Activated CD4-positive, alpha-beta T cell treated with anti-CD3 and anti-CD28 coated beads, Interleukin-10, Interleukin-2, amounts not matched to agents 100 ng/mL and 50 ng/mL, durations not matched to agents 16 hours and 8 hours (primary cell): ENCODE data around the gene SRPK1.
A peak's percentile ranks its signal among the peaks of the same experiment; 100 is the strongest.

Source experiments
- DNase-seq: peaks from one replicate; pipeline ENCODE4 v3.0.0-alpha.2; 2020

SRPK1 gene

GRCh38 chr6:35810971-35811698, 109.8 kb downstream of the SRPK1 start:
- DNase-seq, result peak; percentile 23

GRCh38 chr6:35809809-35810208, 111.1 kb downstream of the SRPK1 start:
- DNase-seq, result no peak

DNA sequence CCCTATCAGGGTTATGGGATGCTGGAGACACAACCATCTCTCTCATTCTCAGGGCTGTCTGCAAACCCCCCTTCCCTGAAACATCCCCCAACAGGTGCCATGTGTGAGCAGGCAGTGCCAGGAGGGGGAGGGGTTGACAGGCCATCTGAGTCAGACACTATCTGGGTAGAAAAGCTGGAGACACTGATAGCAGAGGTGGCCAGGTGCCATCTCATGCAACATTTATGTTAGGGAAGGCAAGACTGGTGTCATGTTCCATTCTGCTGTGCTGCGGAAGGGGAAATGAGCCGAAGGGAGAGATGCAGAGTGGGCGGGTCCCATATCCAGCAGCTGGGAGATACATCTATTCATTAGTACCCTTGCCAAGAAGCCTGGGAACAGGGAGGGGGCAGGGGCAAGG, 112.2 kb downstream of the SRPK1 start:
- DNase-seq, result no peak

GRCh38 chr6:35804996-35805736, 115.7 kb downstream of the SRPK1 start, which contains the start of gene LHFPL5:
LHFPL5 (plus strand) TSS chr6:35805352; CDS start chr6:35805671, 319 bp downstream.
- DNase-seq, result peak; percentile 37

GRCh38 chr6:35801148-35801547, 119.8 kb downstream of the SRPK1 start:
- DNase-seq, result no peak

- DNase-seq, result no peak
These were observed 122.2 kb downstream of the SRPK1 start for GRCh38 chr6:35798706-35799105.

GRCh38 chr6:35797837-35798526, 122.9 kb downstream of the SRPK1 start:
- no peak for DNase-seq

DNA sequence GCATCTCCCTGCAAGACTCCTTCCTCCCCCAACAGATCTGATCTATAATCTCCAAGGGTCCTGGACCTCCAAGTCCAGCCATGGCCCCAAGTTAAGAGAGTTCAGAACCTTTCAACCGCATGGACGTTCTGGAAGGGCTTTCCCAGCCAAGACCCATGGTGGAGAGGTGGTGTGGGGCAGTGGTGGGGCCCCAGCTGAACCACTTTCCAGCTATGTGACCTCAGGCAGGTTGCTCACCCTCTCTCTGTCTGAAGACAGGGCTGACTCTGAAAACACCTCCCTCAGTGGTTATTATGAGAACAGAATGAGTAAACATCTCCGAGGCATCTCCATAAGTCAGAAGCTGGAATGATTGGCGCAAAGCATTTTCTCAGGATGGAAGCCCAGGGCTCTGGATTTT, 124.7 kb downstream of the SRPK1 start:
- no peak for DNase-seq

DNA sequence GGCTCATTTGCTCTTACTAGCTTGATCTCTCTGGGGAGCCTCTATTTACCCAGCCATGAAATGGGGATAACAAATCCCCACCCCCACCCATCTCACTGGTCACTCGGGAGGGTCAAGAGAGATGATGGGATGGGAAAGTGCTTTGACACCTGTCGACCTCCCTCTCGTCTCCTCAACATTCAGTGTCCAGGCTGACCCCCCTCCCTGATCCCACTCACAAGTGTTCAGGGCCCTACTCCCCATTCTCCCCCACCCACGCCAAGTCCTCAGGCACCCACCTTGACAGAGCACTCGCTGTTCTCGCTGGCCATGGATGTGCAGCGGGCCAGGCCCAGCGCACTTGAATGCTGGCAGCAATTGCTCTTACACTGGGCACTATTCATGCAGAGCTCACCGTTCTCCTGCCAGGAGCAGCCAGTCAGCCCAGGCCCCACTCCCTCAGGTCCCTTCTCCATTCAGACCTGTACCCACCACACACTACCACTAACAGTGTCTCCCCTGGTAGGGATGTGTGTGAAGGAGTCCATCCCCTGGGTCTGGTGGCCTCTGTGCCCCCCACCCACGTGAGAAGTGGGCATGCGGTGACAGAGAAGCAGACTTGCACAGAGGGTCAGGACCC, 125.3 kb downstream of the SRPK1 start:
- DNase-seq, result no peak

DNA sequence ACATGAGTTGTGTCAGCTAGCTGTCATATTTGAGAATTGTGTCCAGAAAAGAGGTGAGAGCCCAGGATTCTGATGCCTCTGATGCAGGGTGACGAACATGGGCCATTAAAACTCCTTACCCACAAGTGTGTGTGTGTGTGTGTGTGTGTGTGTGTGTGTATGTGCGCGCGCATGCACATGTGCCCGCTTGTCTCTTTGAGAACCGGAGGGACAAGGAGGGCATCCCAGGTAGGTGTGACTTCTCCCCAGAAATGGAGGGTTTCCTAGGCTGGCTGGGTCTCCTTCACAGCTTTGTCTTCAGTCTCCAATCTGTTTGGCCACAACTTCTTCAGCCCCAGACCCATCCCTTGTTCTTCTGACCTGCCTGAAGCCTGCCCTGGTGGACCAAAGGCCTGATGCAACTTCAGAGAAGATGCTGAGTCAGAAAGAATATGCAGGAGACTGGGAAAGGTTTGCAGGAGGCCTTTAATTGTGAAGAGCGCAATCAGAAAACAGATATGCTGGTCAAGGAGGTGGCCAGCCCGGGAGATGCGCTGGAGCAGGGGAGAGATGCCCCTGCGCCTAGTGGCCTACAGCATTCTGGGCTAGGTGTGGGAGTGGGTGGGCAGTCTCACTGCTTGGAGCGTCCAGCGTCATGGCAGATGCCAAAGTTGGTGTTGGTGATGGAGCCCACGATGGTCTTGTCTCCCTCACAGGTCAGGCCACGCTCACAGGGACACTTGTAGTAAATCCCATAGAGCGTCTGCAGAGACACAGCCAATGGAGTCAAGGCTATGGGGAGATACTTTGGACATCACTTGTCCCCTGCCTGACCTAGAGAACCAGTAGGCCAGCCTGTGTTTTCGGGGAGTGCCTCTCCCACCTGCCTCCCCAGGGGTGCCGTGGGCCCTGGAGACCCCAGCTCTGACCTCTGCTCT, 126.1 kb downstream of the SRPK1 start:
- no peak for DNase-seq

DNA sequence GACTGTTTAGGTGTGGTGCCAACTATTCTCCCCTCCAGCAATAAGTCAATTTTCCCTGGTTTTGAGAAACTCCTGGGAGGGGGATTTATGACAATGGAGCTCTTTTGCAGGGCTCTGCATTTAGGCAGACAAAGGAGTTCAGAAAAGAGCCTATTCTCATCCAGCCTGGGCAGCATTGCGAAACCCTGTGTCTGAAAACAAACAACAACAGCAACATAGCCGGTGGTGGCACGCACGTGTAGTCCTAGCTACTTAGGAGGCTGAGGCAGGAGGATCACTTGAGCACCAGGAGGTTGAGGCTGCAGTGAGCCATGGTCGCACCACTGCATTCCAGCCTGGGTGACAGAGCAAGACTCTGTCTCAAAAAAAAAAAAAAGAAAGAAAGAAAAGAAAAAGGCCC, 130.2 kb downstream of the SRPK1 start:
- no peak for DNase-seq

DNA sequence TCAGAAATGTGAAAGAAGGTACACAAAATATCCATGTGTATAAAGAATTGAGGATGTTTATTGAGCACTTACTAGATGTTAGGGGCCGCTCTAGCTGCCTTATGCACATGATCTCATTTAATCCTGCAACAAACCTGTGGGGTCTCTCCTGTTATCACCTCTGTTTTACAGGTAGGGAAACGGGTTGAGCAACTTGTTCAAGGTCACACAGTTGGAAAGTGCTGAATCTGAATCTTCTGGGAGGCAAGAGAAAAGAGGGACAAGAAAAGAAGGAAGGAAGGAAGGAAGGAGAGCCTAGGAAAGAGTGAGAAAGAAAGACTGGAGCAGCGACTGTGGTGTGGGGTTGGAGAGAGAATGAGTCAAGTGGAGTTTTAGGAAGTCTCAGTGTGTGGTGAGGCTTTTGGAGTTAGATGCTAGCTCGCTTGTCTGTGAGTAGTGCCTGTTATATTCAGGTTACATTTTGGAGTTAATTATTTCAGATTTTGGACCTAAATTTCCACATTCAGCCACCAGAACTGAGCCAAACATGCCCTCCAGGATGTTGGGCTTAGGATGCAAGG, 132.4 kb downstream of the SRPK1 start:
- DNase-seq, result no peak

DNA sequence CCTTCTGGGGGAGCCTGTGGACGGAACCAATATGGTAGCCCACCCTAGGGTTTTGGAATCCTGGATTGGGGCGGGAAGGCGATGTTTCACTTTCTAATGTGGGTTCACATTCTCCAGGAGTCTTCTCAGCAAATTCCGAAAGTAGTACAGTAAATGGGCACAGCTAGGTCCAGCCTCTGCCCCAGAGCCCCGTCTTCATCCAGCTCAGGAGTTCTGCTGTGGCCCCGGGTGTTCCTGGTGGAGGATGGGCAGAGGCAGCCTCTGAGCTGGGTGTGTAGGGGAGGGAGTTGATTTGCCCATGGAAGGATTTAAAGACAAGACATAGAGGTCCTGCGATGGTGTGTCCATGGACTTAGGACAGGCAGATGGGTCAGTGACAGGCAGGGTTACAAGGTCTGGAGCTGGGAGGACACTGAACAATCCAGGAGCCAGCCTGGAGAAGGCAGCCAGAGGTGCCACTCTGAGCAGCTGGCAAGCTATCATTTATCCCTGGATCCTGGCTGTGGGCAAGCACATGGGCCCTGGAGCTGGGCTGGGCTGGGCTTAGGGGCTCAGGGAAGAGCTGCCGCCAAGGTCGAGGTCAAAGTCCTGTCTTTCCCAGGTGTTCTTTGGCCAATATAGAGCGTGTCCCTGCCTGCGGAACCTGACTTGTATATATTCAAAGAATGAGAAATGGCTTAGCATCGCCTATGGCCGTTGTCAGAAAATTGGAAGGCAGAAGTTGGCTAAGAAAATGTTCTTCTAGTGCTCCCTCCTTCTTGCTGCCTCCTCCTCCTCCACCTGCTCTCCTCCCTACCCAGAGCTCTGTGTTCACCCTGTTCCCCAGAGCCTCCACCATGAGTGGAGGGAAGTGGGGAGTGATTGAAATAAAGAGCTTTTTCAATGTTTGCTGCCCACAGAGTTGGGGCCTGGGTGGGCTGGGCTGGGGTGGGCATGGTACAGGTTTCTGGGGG, 133.4 kb downstream of the SRPK1 start:
- DNase-seq, result no peak

DNA sequence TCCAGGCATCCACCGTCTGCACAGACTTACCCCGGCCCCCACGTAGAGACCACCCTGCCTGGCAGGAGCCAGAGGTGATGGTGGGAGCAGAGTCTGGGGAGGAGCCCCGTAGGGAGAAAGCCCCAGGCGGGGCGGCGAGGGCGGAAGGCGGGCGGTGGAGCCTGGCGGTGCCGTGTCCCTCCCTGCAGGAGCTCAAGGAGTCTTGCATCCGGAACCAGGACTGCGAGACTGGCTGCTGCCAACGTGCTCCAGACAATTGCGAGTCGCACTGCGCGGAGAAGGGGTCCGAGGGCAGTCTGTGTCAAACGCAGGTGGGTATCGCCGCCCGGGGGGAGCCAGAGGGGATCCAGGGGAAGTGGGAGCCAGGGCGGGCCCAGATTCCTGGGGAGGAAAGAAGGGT, 134.1 kb downstream of the SRPK1 start:
- no peak for DNase-seq

DNA sequence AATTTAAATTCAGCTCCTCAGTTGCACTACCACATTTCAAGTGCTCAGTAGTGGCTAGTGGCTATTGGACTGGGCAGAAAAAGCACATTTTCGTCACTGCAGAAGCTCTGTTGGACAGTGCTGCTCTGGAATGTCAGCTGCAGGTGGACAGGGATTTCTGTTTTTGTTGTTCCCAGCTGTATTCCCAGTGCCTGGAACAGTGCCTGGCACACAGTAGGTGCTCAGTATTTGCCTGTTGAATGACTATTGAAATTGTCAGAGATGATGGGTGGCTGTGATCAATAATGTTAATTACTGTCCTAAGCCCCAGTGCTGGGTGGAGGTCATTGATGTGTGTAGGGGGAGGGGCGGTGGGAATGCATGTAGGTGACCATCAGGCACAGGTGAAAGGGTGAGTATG, 134.6 kb downstream of the SRPK1 start:
- DNase-seq, result no peak

DNA sequence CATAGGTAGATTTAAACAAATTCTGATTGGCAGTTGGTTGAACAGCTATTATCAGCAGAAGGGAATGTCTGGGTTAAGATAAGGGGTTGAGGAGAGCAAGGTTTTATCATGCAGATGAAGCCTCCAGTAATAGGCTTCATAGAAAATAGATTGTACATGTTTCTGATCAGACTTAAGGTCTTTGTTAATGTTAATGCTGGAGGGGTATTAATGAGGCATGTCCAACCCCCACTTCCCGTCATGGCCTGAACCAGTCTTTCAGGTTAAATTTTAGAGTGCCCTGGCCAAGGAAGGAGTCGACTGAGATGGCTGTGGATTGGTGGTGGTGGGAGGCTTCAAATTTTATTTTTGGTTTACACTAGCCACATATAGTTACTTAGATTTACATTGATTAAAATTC, 136.7 kb downstream of the SRPK1 start:
- DNase-seq, result no peak
